GM12865 (cell line): ENCODE data around the gene TENM4.

ENCODE experiments used
- DNase-seq: peaks from one replicate; pipeline ENCODE4 v3.0.0; 2010; ENCODE audit warnings: low read depth
- H3K4me3 ChIP-seq: 2 replicates; pipeline ENCODE4 v1.5.1; 2011; ENCODE audit warnings: mild to moderate bottlenecking, low read depth, low read length, control low read depth
- TF ChIP-seq, protein P1 (sequence below): IDR thresholded peaks from 2 replicates; pipeline ENCODE4 v1.5.1; 2011; ENCODE audit warnings: low read length, control low read depth, low read depth, inconsistent platforms; ENCODE audit not compliant: insufficient read depth; ENCODE audit errors: missing control alignments

The TENM4 gene

DNA sequence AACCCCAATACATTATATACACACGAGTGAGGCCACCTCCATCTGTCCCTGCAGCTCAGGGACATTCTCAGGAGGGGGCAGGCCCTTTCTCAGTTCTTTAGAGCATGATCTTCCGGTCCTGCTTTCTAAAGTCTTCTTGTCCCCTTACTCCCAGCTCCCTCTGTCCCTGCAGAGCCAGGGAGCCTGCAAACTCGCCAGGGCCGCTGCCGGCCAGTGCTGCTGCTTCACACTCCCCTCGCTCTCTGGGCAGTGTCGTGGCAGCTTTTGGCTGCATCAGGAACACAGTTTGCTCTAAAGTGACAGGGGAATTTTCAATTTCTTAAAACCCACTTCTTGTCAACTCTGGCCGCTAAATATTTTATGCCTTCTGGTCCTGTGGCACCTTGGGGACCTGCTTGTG is 736.0 kb downstream of the TENM4 start:
- DNase-seq = no peak
- TF ChIP-seq, protein P1, sequence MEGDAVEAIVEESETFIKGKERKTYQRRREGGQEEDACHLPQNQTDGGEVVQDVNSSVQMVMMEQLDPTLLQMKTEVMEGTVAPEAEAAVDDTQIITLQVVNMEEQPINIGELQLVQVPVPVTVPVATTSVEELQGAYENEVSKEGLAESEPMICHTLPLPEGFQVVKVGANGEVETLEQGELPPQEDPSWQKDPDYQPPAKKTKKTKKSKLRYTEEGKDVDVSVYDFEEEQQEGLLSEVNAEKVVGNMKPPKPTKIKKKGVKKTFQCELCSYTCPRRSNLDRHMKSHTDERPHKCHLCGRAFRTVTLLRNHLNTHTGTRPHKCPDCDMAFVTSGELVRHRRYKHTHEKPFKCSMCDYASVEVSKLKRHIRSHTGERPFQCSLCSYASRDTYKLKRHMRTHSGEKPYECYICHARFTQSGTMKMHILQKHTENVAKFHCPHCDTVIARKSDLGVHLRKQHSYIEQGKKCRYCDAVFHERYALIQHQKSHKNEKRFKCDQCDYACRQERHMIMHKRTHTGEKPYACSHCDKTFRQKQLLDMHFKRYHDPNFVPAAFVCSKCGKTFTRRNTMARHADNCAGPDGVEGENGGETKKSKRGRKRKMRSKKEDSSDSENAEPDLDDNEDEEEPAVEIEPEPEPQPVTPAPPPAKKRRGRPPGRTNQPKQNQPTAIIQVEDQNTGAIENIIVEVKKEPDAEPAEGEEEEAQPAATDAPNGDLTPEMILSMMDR = no peak
- no peak overlapping the region for H3K4me3 ChIP-seq

DNA sequence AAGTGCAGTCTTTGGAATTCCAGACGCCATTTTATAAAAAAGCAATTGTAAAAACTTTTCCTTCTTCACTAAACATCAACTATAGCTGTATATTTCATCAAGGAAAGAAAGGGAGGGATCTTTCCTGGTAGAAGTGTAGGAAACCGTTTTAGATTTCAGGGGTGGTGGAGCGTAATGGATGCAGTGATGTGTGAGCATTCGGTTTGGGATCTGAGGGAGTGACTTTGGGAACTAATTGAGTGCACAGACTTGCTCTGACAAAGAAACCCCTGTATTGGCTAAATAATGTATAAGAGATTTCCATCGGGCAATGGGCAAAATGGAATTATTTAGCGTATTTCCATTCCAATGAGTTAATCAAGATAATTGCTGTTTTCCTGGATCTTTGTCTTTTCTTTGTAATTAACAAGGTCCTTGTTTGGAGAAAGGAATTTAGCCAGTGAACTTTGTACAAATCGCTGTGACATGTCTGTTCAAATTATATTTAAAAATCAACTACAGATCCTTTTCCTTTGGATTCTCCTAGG is 741.2 kb downstream of the TENM4 start:
- H3K4me3 ChIP-seq = no peak overlapping the region
- TF ChIP-seq, protein P1 = no peak
- DNase-seq = no peak

DNA sequence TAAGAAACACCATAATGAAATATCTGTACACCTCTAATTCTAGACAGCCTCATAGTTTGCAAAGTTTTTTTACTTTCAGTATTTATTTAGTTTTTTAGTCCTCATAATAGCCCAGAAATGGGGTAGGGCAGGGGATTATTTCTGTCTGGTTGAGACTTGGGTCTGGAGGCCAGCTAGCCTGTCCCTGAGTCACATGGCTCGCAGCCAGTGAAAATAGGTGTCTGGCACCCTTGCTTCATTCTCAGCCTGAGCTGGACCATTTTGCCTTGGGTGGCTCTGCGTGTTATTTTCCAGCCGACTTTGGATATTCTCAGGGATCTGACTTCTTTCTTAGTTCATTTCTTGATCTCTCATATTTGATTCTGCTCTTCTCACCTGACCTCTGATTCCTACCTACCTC is 742.2 kb downstream of the TENM4 start:
- DNase-seq = no peak
- TF ChIP-seq, protein P1 = no peak
- H3K4me3 ChIP-seq = no peak overlapping the region

DNA sequence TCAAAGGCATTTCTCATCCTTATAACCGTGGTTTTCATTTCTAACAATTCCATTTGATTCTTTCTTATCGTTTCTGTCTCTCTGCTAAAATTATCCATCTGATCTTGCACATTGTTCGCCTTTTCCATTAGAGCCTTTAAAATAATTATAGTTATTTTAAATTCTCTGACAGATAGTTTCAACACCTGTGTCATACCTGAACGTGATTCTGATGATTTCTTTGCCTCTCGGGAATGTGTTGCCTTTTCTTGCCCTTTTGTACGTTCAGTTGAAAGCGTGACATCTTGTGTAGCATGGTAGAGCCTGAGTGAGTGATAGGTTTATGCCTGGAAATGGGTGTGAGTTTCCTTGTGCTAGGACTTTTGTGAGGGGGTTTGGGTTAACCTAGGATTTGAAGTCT is 744.7 kb downstream of the TENM4 start:
- no peak for DNase-seq
- no peak overlapping the region for H3K4me3 ChIP-seq
- TF ChIP-seq, protein P1 = no peak

DNA sequence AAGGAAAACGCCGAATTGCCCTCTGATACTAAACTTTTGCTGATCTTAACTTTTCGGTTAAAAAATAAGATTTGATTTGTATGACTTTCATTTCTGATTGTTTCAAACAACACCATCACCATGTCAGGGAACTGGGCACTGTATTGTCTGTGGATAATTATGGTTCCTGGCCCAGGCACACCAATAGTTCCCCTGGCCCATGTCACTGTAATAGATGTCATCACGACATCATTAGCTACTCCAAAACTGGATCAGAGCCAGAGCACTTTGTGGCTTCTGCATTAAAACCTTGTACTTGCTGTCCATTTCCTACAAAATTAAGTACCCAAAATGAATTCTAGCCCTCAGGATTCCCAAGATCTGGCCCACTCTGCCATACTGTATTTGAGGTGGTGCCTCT is 746.7 kb downstream of the TENM4 start:
- TF ChIP-seq, protein P1 = no peak
- DNase-seq = no peak
- no peak overlapping the region for H3K4me3 ChIP-seq

DNA sequence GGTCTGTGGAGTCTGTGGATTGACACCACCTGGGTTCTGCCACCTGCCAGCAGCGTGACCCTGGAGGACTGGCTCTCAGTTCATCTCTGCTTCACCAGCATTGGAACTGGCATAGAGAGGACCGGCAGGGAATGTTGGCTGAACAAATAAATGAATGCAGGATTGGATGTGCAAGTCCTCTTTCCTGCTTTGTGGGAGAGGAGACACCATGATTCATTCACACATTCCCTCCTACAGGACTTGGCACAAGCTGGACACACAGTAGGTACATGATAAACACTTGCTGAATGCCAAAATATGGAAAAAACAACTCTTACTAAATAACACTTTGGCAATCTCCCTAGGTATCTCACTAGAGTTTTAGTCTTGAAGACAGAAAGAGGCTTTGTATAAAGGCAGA is 749.6 kb downstream of the TENM4 start:
- H3K4me3 ChIP-seq = no peak overlapping the region
- TF ChIP-seq, protein P1 = no peak
- DNase-seq = no peak

DNA sequence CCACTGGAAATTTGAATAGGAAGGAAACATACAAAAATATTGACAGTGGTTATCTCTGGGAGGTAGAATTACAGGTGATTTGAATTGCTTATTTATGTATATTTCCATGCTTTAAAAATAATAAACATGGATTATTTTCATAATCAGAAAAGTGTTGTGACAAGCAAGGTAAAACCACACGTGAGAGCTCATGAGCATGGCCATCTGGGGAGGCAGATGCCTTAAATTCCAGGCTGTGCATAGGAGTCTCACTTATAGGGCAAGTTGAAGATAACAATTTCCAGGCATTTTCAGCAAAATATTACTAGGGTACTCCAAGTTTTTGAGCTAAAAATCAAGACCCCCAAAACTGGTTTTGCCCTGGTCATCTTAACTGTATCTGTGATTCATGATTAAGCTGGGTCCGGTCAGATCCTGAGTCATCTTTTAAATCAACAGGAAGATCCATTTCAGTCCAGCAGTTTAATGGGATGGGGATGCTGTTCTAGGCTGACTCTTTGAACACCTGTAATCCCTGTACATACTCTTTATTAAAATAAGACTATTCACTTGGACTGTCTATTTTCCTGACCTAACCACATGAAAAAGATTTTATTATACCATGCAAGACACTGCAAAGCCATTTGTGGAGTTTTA is 750.4 kb downstream of the TENM4 start:
- TF ChIP-seq, protein P1 = no peak
- no peak for DNase-seq
- H3K4me3 ChIP-seq = no peak overlapping the region
